Progenitor cell of endocrine pancreas (in vitro differentiated cells): ENCODE measurements around the gene KAZN. TPM values are rescaled to one million over a fixed set of nuclear protein-coding genes. Genes with fewer than 3 reads are reported as not detected.

ENCODE experiments used
- DNase-seq: peaks from one replicate; pipeline ENCODE4 v3.0.0; 2021; ENCODE audit warnings: low spot score; ENCODE audit not compliant: unreplicated experiment
- H3K27ac Mint-ChIP-seq: 2 replicates; pipeline ENCODE4 v1.8.0; 2021; ENCODE audit warnings: mild to moderate bottlenecking, moderate library complexity, mixed read lengths
- H3K27me3 Mint-ChIP-seq: 2 replicates; pipeline ENCODE4 v1.8.0; 2021; ENCODE audit warnings: mixed read lengths
- H3K36me3 Mint-ChIP-seq: 2 replicates; pipeline ENCODE4 v1.8.0; 2022; ENCODE audit warnings: mixed read lengths; ENCODE audit not compliant: insufficient read depth
- H3K4me1 Mint-ChIP-seq: 2 replicates; pipeline ENCODE4 v1.8.0; 2021; ENCODE audit warnings: low read depth, mixed read lengths
- H3K4me3 Mint-ChIP-seq: 2 replicates; pipeline ENCODE4 v1.8.0; 2021; ENCODE audit warnings: low read depth, mild to moderate bottlenecking, moderate library complexity, mixed read lengths
- H3K9me3 Mint-ChIP-seq: 2 replicates; pipeline ENCODE4 v1.8.0; 2021; ENCODE audit warnings: low read depth, mixed read lengths
- CTCF ChIP-seq: fragments of 200-600 bp; sonication (generic); IDR thresholded peaks from one replicate; pipeline ENCODE4 v1.5.0; 2021; ENCODE audit warnings: antibody characterized with exemption, mild to moderate bottlenecking; ENCODE audit not compliant: unreplicated experiment
- total RNA-seq: library from RNA; stranded (reverse); gene quantifications from 2 replicates; pipeline ENCODE4 v1.2.1, GENCODE V29; 2021

Gene KAZN
- total RNA-seq, 1 donor from 2014 or later: 12.9 TPM

- Mint-ChIP-seq H3K9me3 (no peaks in the 10 kb centered on the region), H3K36me3 (no peaks in the 10 kb centered on the region), H3K27me3 (no peaks in the 10 kb centered on the region), H3K4me1 (no peaks in the 10 kb centered on the region), H3K27ac (peak overlapping the region; percentile 77), H3K4me3 (no peak overlapping the region)
- TF ChIP-seq CTCF: no peak
- DNase-seq: no peak
Observed at GRCh38 chr1:14889825-14890440, 291.4 kb downstream of the KAZN start.

DNA sequence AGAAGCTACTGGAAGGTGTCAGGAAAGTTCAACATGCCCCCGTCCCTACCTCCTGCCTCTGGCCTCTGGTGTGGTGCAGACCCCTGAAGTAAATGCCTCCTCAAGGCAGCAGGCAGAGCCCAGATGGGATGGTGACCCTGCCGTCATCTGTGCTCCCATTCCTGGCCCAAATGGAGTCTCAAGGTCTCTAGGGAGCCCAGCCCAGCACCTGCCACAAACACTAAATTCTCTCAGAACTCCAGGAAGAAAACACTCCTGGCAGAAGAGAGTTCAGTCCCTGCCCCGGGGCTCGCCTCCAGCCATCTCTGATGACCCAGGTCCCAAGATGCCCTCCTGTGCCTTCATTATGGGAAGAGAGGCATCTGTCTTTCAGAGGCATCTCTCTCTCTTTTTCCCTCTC lies 293.5 kb downstream of the KAZN start:
- Mint-ChIP-seq H3K27ac (no peak overlapping the region), H3K9me3 (no peaks in the 10 kb centered on the region), H3K4me1 (peaks cover 3% of the 10 kb centered on the region), H3K36me3 (no peaks in the 10 kb centered on the region), H3K4me3 (no peak overlapping the region), H3K27me3 (no peaks in the 10 kb centered on the region)
- no peak for DNase-seq
- no peak for TF ChIP-seq CTCF

- Mint-ChIP-seq H3K4me3 (no peak overlapping the region), H3K27ac (no peak overlapping the region), H3K9me3 (no peaks in the 10 kb centered on the region), H3K36me3 (no peaks in the 10 kb centered on the region), H3K4me1 (peaks cover 3% of the 10 kb centered on the region), H3K27me3 (no peaks in the 10 kb centered on the region)
- no peak for TF ChIP-seq CTCF
- DNase-seq: no peak
Observed at GRCh38 chr1:14894811-14895560, 296.5 kb downstream of the KAZN start.

DNA sequence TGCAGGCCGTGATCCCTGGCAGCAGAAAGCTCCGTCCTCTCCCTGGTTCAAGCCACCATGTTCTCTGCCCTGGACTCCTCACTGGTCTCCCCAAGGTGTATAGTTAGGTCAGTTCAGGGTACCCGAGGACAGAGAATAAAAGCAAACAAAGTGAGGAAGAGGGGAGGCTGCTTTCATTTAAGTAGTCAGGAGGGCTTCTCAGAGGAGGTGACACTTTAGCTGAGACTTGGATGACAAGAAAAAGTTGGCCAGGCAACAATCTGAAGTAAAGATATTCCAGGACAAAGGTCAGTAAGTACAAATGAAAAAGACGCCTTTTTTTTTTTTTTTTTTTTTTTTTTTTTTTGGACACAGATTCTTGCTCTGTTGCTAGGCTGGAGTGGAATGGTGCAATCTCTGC lies 297.2 kb downstream of the KAZN start:
- peaks cover 3% of the 10 kb centered on the region for H3K4me1 Mint-ChIP-seq
- no peaks in the 10 kb centered on the region for H3K9me3 Mint-ChIP-seq
- no peak for TF ChIP-seq CTCF
- no peaks in the 10 kb centered on the region for H3K36me3 Mint-ChIP-seq
- H3K27me3 Mint-ChIP-seq: no peaks in the 10 kb centered on the region
- no peak for DNase-seq
- H3K27ac Mint-ChIP-seq: no peak overlapping the region
- H3K4me3 Mint-ChIP-seq: no peak overlapping the region

DNA sequence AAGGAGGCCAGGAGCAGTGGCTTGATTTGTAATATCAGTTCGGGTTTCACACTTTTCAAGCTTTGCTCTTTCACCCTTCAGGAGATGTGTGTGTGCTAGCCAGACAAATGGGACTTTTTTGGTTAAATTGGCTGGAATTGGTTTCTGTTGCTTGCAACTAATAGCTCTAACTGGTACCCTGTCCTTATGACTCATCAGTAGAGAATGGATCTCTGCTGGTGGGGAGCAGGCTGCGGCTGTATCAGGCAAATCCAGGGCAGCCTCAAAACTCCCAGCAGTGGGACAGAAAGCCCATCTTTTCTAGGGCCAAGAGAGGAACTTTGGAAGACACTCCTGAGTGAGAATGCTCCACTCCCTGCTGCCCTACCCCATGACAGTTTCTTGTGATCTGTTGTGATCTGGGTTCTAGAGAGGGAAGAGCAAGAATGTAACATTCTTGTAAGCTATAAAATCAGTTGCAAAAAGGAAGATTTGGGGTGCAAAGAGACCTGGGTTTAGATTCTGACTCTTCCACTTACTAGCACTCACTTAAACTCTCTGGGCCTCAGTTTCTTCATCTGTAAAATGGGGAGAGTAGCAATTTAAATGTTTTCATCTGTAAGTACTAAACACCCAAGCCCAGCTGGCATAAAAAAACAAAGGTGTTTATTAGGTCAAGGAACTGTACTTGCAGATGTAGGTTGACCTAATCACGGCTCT lies 298.0 kb downstream of the KAZN start:
- DNase-seq: no peak
- Mint-ChIP-seq H3K4me3 (no peak overlapping the region), H3K9me3 (no peaks in the 10 kb centered on the region), H3K27me3 (no peaks in the 10 kb centered on the region), H3K27ac (no peak overlapping the region), H3K36me3 (no peaks in the 10 kb centered on the region), H3K4me1 (peaks cover 3% of the 10 kb centered on the region)
- TF ChIP-seq CTCF: no peak
